Large intestine (tissue), 3 donors: ENCODE measurements around the gene GRID1. TPM values are rescaled to one million over a fixed set of nuclear protein-coding genes. Genes with fewer than 3 reads are reported as not detected.

Experiments
- DNase-seq, 2 donors: peaks; one replicate each; pipeline versions ENCODE4 v3.0.0 to v3.0.0-alpha.2; 2013
- H3K27ac ChIP-seq: one replicate; pipeline ENCODE4 v1.5.1; 2013; ENCODE audit warnings: low read length
- H3K27me3 ChIP-seq: 2 replicates; pipeline ENCODE4 v1.6.1; 2013; ENCODE audit warnings: low read length; ENCODE audit not compliant: control insufficient read depth, insufficient read depth
- H3K36me3 ChIP-seq: 2 replicates; pipeline ENCODE4 v1.6.1; 2013; ENCODE audit warnings: low read length; ENCODE audit not compliant: control insufficient read depth, insufficient read depth
- H3K4me1 ChIP-seq: one replicate; pipeline ENCODE4 v1.6.1; 2013; ENCODE audit warnings: low read length; ENCODE audit not compliant: control insufficient read depth, insufficient read depth
- H3K4me3 ChIP-seq: one replicate; pipeline ENCODE4 v1.5.1; 2013; ENCODE audit warnings: low read length
- H3K9me3 ChIP-seq: one replicate; pipeline ENCODE4 v1.6.1; 2013; ENCODE audit warnings: mild to moderate bottlenecking, low read depth, low read length, moderate library complexity; ENCODE audit not compliant: control insufficient read depth
- WGBS: methylation state at CpG from one replicate; pipeline ENCODE4 v1.1.5; 2013; ENCODE audit warnings: low lambda C conversion rate; ENCODE audit not compliant: insufficient coverage; 5-methylcytosine and 5-hydroxymethylcytosine counted together
- polyA plus RNA-seq: library from polyadenylated mRNA; unstranded; fragments of 120-200 nt; gene quantifications from one replicate; pipeline ENCODE4 v1.2.1, GENCODE V29; 2013

The GRID1 gene
- polyA plus RNA-seq, 1 donor, result 1.7 TPM

DNA sequence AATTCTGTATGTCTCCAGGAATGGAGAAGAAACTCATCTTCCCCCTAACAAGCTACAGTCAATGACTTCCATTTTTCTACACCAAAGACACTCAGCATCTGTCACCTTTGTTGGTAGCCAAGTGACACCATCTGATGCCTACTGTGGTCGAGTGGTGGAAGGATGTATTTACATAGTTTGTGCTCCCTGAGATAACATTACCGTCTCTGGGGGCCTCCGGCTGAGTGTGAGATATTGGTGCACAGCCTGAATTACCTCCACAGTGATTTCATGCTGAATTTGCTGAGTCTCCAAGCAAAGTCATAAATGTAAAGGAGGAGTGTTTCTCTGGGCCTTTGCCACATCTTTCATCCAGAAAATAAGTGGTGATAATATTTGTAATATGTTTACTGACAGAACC, 114.0 kb downstream of the GRID1 start:
- DNase-seq, result peak in 1 of 2 donors; percentile 8
- WGBS, result no CpG with 5 or more reads among the region's 3 CpGs

DNA sequence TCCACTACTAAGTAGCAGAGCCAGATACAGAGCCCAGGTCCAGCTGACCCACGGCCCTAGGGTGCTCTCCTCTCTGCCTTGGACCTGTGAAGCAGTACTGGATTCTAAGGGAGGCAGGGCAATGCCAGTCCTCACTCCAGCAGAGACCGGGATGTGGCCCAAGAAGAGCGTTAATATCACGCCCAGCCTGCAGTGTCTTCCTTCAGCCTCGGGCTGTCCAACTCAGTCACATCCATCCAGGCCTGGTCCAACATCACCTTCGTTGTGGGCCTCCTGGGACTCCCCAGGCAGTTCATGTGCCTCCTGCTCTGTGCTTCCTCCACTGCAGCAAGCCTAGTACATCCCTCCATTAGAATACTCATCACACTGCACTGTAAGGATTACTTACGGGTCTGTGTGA, 114.5 kb downstream of the GRID1 start:
- Histone ChIP-seq H3K4me1 (no peaks in the 10 kb centered on the region), H3K27me3 (peaks cover 3% of the 10 kb centered on the region), H3K4me3 (no peak overlapping the region), H3K27ac (no peak overlapping the region), H3K36me3 (no peaks in the 10 kb centered on the region), H3K9me3 (peaks cover 8% of the 10 kb centered on the region)
- DNase-seq, result no peak
- WGBS, result 40% methylated on average over 1 of the region's 7 CpGs

More for the DNA sequence above, 114.0 kb downstream of the GRID1 start:
- Histone ChIP-seq H3K4me3 (no peak overlapping the region), H3K27ac (no peak overlapping the region), H3K36me3 (no peaks in the 10 kb centered on the region), H3K27me3 (peaks cover 4% of the 10 kb centered on the region), H3K4me1 (no peaks in the 10 kb centered on the region), H3K9me3 (peaks cover 8% of the 10 kb centered on the region)

DNA sequence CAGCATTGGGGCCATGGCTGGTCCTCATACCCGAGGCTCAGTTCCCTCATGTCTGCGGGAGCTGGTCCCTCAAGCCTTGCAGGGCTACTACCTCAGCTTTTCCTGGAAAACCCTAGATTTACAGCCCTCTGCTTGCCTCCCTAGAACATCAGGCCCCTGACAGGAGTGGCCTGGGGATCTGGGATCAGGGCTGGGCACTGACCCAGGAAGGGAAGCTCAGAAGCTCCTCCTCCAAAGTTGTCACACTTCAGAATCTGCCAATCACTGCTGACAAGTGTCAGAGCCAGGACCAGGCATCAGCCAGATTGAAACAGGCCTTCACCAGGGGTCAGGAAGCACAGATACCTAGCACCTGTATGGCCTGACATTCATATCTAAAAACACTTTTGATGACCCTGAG, 115.2 kb downstream of the GRID1 start:
- WGBS, result no CpG with 5 or more reads among the region's 2 CpGs
- no peaks in the 10 kb centered on the region for H3K36me3 ChIP-seq
- H3K4me3 ChIP-seq, result no peak overlapping the region
- H3K9me3 ChIP-seq, result peaks cover 8% of the 10 kb centered on the region
- no peaks in the 10 kb centered on the region for H3K4me1 ChIP-seq
- DNase-seq, result no peak
- H3K27ac ChIP-seq, result no peak overlapping the region
- H3K27me3 ChIP-seq, result peaks cover 3% of the 10 kb centered on the region

DNA sequence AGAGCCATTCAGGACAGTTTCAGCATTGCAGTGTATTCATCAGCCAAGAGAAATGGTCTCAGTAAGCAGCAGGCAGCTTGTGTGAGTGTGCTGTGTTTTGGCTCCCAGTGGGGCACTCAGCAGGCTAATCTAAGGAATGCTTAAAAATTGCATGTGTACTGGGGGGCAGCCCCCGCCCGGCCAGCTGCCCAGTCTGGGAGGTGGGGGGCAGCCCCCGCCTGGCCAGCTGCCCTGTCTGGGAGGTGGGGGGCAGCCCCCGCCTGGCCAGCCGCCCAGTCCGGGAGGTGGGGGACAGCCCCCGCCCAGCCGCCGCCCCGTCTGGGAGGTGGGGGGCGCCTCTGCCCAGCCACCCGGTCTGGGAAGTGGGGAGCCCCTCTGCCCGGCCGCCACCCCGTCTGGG, 116.2 kb downstream of the GRID1 start:
- Histone ChIP-seq H3K27me3 (peaks cover 3% of the 10 kb centered on the region), H3K4me1 (no peaks in the 10 kb centered on the region), H3K36me3 (no peaks in the 10 kb centered on the region), H3K27ac (no peak overlapping the region), H3K9me3 (peaks cover 8% of the 10 kb centered on the region), H3K4me3 (no peak overlapping the region)
- no CpG with 5 or more reads among the region's 15 CpGs for WGBS
- DNase-seq, result no peak

DNA sequence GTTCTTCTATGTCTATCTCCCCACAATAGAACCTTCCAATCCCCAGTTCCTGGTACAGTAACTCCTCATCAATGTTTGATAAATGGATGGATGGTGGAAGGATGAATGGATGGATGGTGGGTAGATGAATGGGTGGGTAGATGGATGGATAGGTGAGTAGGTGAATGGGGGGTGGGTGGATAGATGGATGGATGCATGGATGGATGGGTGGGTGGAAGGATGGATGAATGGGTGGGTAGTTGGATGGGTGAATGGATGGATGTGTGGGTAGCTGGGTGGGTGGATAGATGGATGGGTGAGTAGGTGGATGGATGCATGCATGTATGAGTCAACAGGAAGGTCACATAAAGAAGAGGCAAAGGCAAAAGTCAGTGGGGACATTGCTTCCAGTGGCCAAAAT, 116.8 kb downstream of the GRID1 start:
- no peaks in the 10 kb centered on the region for H3K4me1 ChIP-seq
- DNase-seq, result no peak
- H3K4me3 ChIP-seq, result no peak overlapping the region
- no peaks in the 10 kb centered on the region for H3K36me3 ChIP-seq
- H3K9me3 ChIP-seq, result peaks cover 8% of the 10 kb centered on the region
- H3K27me3 ChIP-seq, result peaks cover 3% of the 10 kb centered on the region
- no peak overlapping the region for H3K27ac ChIP-seq

DNA sequence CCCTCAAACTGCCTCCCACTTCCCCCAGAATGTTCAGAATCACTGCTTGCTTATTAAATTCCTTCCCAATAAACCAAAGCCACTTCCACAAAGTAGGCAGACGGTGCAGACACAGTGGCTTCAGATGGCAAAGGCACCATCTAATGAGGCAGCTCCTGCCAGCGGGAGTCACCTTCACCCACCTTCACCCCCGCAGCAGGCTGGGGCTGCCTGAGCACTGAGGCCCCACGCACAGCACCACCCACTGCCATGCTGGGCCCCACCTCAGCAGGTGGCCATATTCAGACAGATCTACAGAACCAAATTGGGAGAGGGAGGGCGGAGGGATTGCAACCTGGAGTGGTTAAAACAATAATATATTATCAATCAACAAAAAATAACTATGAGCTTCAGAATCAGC, 118.5 kb downstream of the GRID1 start:
- Histone ChIP-seq H3K36me3 (no peaks in the 10 kb centered on the region), H3K4me3 (no peak overlapping the region), H3K4me1 (no peaks in the 10 kb centered on the region), H3K9me3 (peaks cover 8% of the 10 kb centered on the region), H3K27me3 (peaks cover 3% of the 10 kb centered on the region), H3K27ac (no peak overlapping the region)
- no peak for DNase-seq
- WGBS, result no CpG with 5 or more reads among the region's 5 CpGs

DNA sequence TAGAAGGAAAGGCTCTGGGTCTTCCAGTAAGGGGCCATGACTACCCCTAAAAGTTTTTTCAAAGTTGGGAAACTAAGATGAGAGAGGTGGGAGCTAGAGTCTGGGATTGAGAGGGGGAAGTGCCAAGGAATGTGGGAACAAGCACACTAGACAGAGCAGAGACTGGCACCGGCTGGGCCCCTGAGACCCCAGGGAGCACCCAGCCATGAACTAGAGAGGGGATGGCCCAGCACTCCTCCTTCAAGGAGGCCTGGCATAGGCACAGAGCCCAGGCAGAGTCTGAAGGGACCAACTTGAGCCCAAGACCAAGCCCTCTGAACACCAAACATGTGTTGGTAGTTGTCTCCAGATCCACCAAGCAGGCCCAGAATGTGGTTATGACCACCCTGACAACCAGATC, 119.0 kb downstream of the GRID1 start:
- Histone ChIP-seq H3K4me3 (no peak overlapping the region), H3K27me3 (peaks cover 3% of the 10 kb centered on the region), H3K9me3 (peaks cover 8% of the 10 kb centered on the region), H3K4me1 (no peaks in the 10 kb centered on the region), H3K27ac (no peak overlapping the region), H3K36me3 (no peaks in the 10 kb centered on the region)
- DNase-seq, result no peak
- WGBS, result no CpG with 5 or more reads among the region's 1 CpG

DNA sequence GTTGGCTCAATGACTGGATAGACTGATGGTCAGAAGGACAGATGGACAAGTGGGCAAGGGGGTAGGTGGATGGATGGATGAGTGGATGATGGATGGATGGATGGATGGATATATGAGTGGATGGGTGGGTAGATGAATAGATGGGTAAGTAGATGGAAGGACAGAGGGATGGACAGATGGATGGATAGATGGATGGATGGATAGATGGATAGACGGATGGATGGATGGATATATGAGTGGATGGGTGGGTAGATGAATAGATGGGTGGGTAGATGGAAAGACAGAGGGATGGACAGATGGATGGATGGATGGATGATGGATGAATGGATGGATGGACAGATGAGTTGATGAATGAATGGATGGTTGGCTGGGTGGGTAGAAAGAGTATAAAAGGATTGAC, 119.5 kb downstream of the GRID1 start:
- WGBS, result 90% methylated on average over 1 of the region's 1 CpG

DNA sequence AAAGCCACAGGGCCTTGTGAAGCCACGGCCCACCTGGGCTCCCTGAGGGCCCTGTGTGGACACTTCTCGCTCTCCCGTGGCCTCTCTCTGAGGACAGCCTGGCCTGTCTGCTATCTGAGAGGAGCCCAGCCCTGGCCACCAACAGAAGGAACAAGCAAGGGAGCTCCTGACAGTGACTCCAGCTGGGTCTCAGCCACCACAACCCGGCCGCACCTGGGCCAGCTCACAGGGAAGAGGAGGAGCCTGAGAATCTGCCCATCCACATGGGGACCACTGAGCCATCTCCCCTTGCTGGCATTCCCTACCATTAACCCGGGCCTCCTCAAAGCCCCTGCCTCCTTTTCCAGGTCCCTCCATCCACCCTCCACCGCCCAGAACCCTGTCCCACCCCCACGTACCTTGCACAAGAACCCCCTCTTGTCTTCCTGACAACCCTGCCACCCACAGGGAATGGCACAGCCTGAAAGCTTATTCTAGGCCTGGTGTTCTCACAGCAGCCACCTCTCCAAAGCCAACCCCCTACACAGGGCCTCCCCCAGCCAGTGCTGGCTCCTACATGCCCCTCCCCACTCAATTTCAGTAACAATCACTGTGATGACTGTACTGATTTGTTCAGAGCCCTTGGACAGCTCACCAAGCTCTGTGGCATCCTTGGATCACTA, 120.2 kb downstream of the GRID1 start:
- H3K27ac ChIP-seq, result no peak overlapping the region
- WGBS, result no CpG with 5 or more reads among the region's 8 CpGs
- H3K4me3 ChIP-seq, result no peak overlapping the region
- H3K4me1 ChIP-seq, result no peaks in the 10 kb centered on the region
- peaks cover 8% of the 10 kb centered on the region for H3K9me3 ChIP-seq
- H3K36me3 ChIP-seq, result no peaks in the 10 kb centered on the region
- H3K27me3 ChIP-seq, result no peaks in the 10 kb centered on the region
- DNase-seq, result no peak

More for the DNA sequence above, 119.5 kb downstream of the GRID1 start:
- Histone ChIP-seq H3K27ac (no peak overlapping the region), H3K9me3 (peaks cover 8% of the 10 kb centered on the region), H3K4me1 (no peaks in the 10 kb centered on the region), H3K4me3 (no peak overlapping the region), H3K27me3 (peaks cover 3% of the 10 kb centered on the region), H3K36me3 (no peaks in the 10 kb centered on the region)
- no peak for DNase-seq

DNA sequence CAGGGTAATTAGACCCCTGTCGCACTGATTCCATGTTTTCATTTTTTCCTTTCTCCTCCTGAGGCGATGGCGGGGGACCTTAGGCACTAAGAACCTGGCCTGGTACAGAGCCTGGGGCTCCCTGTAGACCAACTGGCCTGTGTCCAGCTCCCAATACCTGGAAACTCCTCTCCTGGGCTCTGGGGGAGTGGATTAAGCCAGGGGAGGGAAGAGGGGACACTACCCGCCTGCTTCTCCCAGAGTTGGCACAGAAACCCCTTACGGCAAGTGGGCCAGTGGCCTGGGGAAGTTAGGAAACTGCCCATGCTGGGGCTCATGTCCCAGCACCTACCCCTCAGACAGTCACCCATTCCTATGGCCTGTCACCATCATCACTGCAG, 121.6 kb downstream of the GRID1 start:
- H3K4me3 ChIP-seq, result no peak overlapping the region
- no peaks in the 10 kb centered on the region for H3K4me1 ChIP-seq
- no peaks in the 10 kb centered on the region for H3K36me3 ChIP-seq
- H3K9me3 ChIP-seq, result peaks cover 4% of the 10 kb centered on the region
- no peaks in the 10 kb centered on the region for H3K27me3 ChIP-seq
- DNase-seq, result no peak
- no CpG with 5 or more reads among the region's 5 CpGs for WGBS
- no peak overlapping the region for H3K27ac ChIP-seq

DNA sequence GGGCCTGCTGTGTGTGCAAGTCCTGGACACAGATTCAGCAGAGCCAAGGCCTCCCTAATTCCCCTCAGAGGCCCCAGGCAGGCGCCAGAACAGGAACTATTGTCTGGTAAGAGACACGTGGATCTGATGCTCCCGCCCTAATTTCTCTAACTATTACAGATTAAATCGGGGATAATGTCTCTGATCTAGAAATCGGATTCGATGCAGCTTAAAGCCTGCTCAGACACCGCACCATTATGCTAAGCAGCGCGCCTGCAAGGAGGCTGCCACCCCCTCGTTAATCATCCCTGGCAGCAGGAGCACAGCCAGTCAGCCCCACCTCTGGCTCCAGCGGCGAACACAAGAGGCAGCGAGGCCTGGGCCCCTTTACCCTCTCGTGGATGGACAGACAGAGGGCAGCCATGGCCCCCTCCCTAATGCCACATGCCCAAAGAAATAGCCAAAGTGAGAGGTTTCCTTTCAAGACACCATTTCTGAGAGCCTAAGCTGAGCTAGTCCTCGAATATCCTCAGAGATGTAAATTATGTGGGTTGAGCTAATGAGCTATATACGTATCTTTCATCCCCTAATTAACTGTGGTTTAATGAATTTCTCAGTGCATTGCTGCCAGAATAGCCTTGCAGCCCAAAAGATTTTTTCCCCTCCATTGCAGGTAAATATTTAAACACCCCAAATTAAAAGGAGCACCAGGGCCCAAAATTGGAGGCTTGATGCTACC, 122.1 kb downstream of the GRID1 start:
- Histone ChIP-seq H3K4me1 (no peaks in the 10 kb centered on the region), H3K27ac (no peak overlapping the region), H3K36me3 (no peaks in the 10 kb centered on the region), H3K27me3 (no peaks in the 10 kb centered on the region), H3K9me3 (no peaks in the 10 kb centered on the region), H3K4me3 (no peak overlapping the region)
- DNase-seq, result no peak
- WGBS, result no CpG with 5 or more reads among the region's 16 CpGs
